Choroid plexus epithelial cell (primary cell): Measurements from ENCODE around the gene SND1.
A peak's percentile ranks its signal among the peaks of the same experiment; 100 is the strongest.

Source experiments
- DNase-seq: peaks from one replicate; pipeline ENCODE4 v3.0.0-alpha.2; 2010; ENCODE audit warnings: low read depth
- H3K4me3 ChIP-seq: 2 replicates; pipeline ENCODE4 v1.5.1; 2011; ENCODE audit warnings: low read depth, mild to moderate bottlenecking, control low read depth, low read length, moderate library complexity
- CTCF ChIP-seq: conservative IDR thresholded peaks from 2 replicates; pipeline ENCODE4 v1.5.1; 2011; ENCODE audit warnings: low read depth, mild to moderate bottlenecking, control low read depth, inconsistent platforms, low read length, moderate library complexity

SND1 gene

GRCh38 chr7:127858091-127858914 lies 206.3 kb downstream of the SND1 start:
- TF ChIP-seq CTCF: no peak
- DNase-seq: no peak
- H3K4me3 ChIP-seq: no peak overlapping the region

- no peak for TF ChIP-seq CTCF
- no peak for DNase-seq
- H3K4me3 ChIP-seq: no peak overlapping the region
These were observed 206.9 kb downstream of the SND1 start for GRCh38 chr7:127858915-127859189.

- no peak for TF ChIP-seq CTCF
- no peak for DNase-seq
- no peak overlapping the region for H3K4me3 ChIP-seq
These were observed 207.3 kb downstream of the SND1 start for GRCh38 chr7:127859330-127859729.

GRCh38 chr7:127862525-127862924 lies 210.5 kb downstream of the SND1 start:
- TF ChIP-seq CTCF: no peak
- H3K4me3 ChIP-seq: no peak overlapping the region
- DNase-seq: no peak

- DNase-seq: peak; percentile 41
- H3K4me3 ChIP-seq: no peak overlapping the region
- TF ChIP-seq CTCF: no peak
These were observed 211.1 kb downstream of the SND1 start for GRCh38 chr7:127863082-127863481.

GRCh38 chr7:127865466-127865865 lies 213.5 kb downstream of the SND1 start:
- DNase-seq: peak; percentile 80
- no peak overlapping the region for H3K4me3 ChIP-seq
- TF ChIP-seq CTCF: no peak

- no peak overlapping the region for H3K4me3 ChIP-seq
- DNase-seq: no peak
- TF ChIP-seq CTCF: no peak
These were observed 218.4 kb downstream of the SND1 start for GRCh38 chr7:127870231-127870907.
